ENCODE data around the gene TPST2. TPM values are rescaled to one million over a fixed set of nuclear protein-coding genes. Genes with fewer than 3 reads are reported as not detected.

Gene TPST2
- total RNA-seq, 1 experiment from 2014 or later, result 11.8 TPM

DNA sequence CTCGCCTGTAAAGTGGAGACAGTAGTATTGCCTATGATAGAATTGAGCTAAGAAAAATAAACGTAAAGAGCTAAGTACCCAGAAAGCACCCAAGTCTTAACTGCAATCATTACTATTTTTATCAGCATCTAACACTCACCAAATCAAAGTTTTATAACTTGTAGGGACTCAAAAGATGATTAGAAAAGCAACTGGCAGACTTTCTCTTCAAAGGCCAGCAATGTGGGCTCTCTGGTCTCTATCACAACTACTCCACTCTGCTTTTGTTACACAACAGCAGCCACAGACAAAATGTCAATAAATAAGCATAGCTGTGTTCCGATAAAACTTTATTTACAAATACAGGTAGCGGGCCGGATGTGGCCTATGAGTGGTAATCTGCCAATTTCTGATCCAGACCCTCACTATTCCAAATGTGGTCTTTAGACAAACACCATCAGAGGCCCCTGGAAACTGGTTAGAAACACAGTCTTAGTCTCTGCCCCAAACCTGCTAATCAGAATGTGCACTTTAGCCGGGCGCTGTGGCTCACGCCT lies 8.2 kb downstream of the TPST2 start:
- Histone ChIP-seq H3K4me3 (replicated peaks in 1 of 2; ENCODE audit: low read depth in 1 of 2, low read length in 2 of 2) (no peak overlapping the region), H3K9me2 (ENCODE audit: insufficient read depth) (no peaks in the 10 kb centered on the region), H3K9me3 (ENCODE audit: control insufficient read depth in 1 of 2, insufficient read depth in 1 of 2, low read depth in 1 of 2, low read length in 2 of 2) (no peaks in the 10 kb centered on the region), H3K79me2 (ENCODE audit: insufficient read depth, low read length) (peaks cover 7% of the 10 kb centered on the region; the same call in 1 of the 2 replicates), H3K36me3 (ENCODE audit: control insufficient read depth in 1 of 2, insufficient read depth in 2 of 2, low read length in 2 of 2) (no peaks in the 10 kb centered on the region), H3K9ac (ENCODE audit: low read length) (no peak overlapping the region), H3K27me3 (ENCODE audit: insufficient read depth, low read length) (no peaks in the 10 kb centered on the region), H4K20me1 (ENCODE audit: insufficient read depth) (no peaks in the 10 kb centered on the region), H2AFZ (ENCODE audit: low read depth, low read length, poor library complexity, severe bottlenecking) (no peak overlapping the region), H3K4me1 (ENCODE audit: control insufficient read depth in 1 of 2, insufficient read depth in 2 of 2, low read length in 2 of 2) (peaks cover 0 to 6% of the 10 kb centered on the region in 2 experiments; a peak in 2 of 4 replicates), H3K4me2 (ENCODE audit: low read length) (no peak overlapping the region), H3K27ac (ENCODE audit: low read depth, low read length) (no peak overlapping the region)
- ATAC-seq, result no peak
- BruUV-seq (replicated peaks), result no TSS peak
- no peak for TF ChIP-seq TCF7L2 (IDR thresholded peaks at IDR 0.05; ENCODE audit: borderline replicate concordance, extremely low read depth, insufficient read depth, insufficient read length)
- TF ChIP-seq, protein P1, sequence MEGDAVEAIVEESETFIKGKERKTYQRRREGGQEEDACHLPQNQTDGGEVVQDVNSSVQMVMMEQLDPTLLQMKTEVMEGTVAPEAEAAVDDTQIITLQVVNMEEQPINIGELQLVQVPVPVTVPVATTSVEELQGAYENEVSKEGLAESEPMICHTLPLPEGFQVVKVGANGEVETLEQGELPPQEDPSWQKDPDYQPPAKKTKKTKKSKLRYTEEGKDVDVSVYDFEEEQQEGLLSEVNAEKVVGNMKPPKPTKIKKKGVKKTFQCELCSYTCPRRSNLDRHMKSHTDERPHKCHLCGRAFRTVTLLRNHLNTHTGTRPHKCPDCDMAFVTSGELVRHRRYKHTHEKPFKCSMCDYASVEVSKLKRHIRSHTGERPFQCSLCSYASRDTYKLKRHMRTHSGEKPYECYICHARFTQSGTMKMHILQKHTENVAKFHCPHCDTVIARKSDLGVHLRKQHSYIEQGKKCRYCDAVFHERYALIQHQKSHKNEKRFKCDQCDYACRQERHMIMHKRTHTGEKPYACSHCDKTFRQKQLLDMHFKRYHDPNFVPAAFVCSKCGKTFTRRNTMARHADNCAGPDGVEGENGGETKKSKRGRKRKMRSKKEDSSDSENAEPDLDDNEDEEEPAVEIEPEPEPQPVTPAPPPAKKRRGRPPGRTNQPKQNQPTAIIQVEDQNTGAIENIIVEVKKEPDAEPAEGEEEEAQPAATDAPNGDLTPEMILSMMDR (IDR thresholded peaks at IDR 0.05 in 2 of 3, conservative IDR thresholded peaks at IDR 0.05 in 1 of 3; ENCODE audit: borderline replicate concordance in 1 of 3, insufficient read depth in 1 of 3, low read depth in 2 of 3, low read length in 2 of 3), result no peak
- no peak for TF ChIP-seq ELF1 (IDR thresholded peaks at IDR 0.05; ENCODE audit: borderline replicate concordance, low read depth)
- TF ChIP-seq JUND (IDR thresholded peaks at IDR 0.05), result no peak
- TF ChIP-seq, protein P2, sequence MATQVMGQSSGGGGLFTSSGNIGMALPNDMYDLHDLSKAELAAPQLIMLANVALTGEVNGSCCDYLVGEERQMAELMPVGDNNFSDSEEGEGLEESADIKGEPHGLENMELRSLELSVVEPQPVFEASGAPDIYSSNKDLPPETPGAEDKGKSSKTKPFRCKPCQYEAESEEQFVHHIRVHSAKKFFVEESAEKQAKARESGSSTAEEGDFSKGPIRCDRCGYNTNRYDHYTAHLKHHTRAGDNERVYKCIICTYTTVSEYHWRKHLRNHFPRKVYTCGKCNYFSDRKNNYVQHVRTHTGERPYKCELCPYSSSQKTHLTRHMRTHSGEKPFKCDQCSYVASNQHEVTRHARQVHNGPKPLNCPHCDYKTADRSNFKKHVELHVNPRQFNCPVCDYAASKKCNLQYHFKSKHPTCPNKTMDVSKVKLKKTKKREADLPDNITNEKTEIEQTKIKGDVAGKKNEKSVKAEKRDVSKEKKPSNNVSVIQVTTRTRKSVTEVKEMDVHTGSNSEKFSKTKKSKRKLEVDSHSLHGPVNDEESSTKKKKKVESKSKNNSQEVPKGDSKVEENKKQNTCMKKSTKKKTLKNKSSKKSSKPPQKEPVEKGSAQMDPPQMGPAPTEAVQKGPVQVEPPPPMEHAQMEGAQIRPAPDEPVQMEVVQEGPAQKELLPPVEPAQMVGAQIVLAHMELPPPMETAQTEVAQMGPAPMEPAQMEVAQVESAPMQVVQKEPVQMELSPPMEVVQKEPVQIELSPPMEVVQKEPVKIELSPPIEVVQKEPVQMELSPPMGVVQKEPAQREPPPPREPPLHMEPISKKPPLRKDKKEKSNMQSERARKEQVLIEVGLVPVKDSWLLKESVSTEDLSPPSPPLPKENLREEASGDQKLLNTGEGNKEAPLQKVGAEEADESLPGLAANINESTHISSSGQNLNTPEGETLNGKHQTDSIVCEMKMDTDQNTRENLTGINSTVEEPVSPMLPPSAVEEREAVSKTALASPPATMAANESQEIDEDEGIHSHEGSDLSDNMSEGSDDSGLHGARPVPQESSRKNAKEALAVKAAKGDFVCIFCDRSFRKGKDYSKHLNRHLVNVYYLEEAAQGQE (IDR thresholded peaks at IDR 0.05; ENCODE audit: low read depth), result no peak
- no peak for TF ChIP-seq CBX3 (IDR thresholded peaks at IDR 0.05; ENCODE audit: low read depth)
- TF ChIP-seq POLR2AphosphoS5 (IDR thresholded peaks at IDR 0.05; ENCODE audit: low read depth, low read length), result no peak
- TF ChIP-seq EZH2phosphoT487 (IDR thresholded peaks at IDR 0.05; ENCODE audit: borderline replicate concordance), result no peak
- TF ChIP-seq ZFX (IDR thresholded peaks at IDR 0.05), result no peak
- ChIA-PET CTCF (no interaction called here), POLR2A (no interaction called here), RAD21 (ENCODE audit: low non-redundant PET in 1 of 2, low total read pairs in 2 of 2, uncharacterized antibody in 2 of 2, unreplicated experiment in 2 of 2) (no interaction called here)
- DNase-seq (ENCODE audit: low read depth, low spot score), result no peak
- intact Hi-C loops (cut with micrococcal nuclease), result no loop called here

Data from HCT116 (cell line).